Neural cell (in vitro differentiated cells): Measurements from ENCODE around the gene OSBPL5. TPM values are rescaled to one million over a fixed set of nuclear protein-coding genes. Genes with fewer than 3 reads are reported as not detected.

Experiments used
- H2AFZ ChIP-seq: fragments of 200-600, 300-800 bp; sonication (generic), shearing (Covaris generic); 2 replicates; pipeline ENCODE4 v1.6.0; 2014; ENCODE audit warnings: low read depth, mild to moderate bottlenecking, antibody characterized with exemption, low read length, moderate library complexity
- H3F3A ChIP-seq: fragments of 200-600 bp; shearing (Covaris generic); 2 replicates; pipeline ENCODE4 v1.6.1; 2016; ENCODE audit warnings: mild to moderate bottlenecking, moderate library complexity, mixed read lengths, antibody characterized with exemption, low read length; ENCODE audit not compliant: insufficient read depth, poor library complexity, severe bottlenecking
- H3K27ac ChIP-seq: fragments of 200-600, 300-800 bp; sonication (generic), shearing (Covaris generic); 2 replicates; pipeline ENCODE4 v1.5.1; 2014; ENCODE audit warnings: mild to moderate bottlenecking, low read length, moderate library complexity
- H3K27me3 ChIP-seq: fragments of 300-800, 200-600 bp; sonication (generic), shearing (Covaris generic); 2 replicates; pipeline ENCODE4 v1.6.0; 2014; ENCODE audit warnings: mild to moderate bottlenecking, low read depth, low read length, moderate library complexity; ENCODE audit not compliant: insufficient read depth
- H3K36me3 ChIP-seq: fragments of 300-800, 200-600 bp; sonication (generic), shearing (Covaris generic); 2 replicates; pipeline ENCODE4 v1.5.1; 2014; ENCODE audit warnings: mild to moderate bottlenecking, antibody characterized with exemption, low read length, moderate library complexity; ENCODE audit not compliant: insufficient read depth
- H3K4me2 ChIP-seq: fragments of 300-800, 200-600 bp; sonication (generic), shearing (Covaris generic); 2 replicates; pipeline ENCODE4 v1.6.0; 2014; ENCODE audit warnings: mild to moderate bottlenecking, low read length
- H3K4me3 ChIP-seq: fragments of 300-800, 200-600 bp; sonication (generic), shearing (Covaris generic); 2 replicates; pipeline ENCODE4 v1.5.1; 2014; ENCODE audit warnings: mild to moderate bottlenecking, low read length, moderate library complexity
- H3K79me2 ChIP-seq: fragments of 200-600 bp; shearing (Covaris generic); replicated peaks from 2 replicates; pipeline ENCODE4 v1.6.0; 2014; ENCODE audit warnings: mild to moderate bottlenecking, low read length, moderate library complexity; ENCODE audit not compliant: insufficient read depth
- H3K9ac ChIP-seq: fragments of 300-800, 200-600 bp; sonication (generic), shearing (Covaris generic); 2 replicates; pipeline ENCODE4 v1.6.1; 2016; ENCODE audit warnings: mild to moderate bottlenecking, low read length, mixed read lengths
- H3K9me2 ChIP-seq: fragments of 200-600 bp; shearing (Covaris generic); 2 replicates; pipeline ENCODE4 v1.6.1; 2016; ENCODE audit warnings: mild to moderate bottlenecking, low read length, mixed read lengths; ENCODE audit not compliant: insufficient read depth
- H3K9me3 ChIP-seq: fragments of 200-600, 300-800 bp; sonication (generic), shearing (Covaris generic); 2 replicates; pipeline ENCODE4 v1.6.1; 2016; ENCODE audit warnings: mild to moderate bottlenecking, mixed run types, low read length, moderate library complexity, mixed read lengths
- H4K20me1 ChIP-seq: fragments of 200-600 bp; shearing (Covaris generic); 2 replicates; pipeline ENCODE4 v1.6.1; 2016; ENCODE audit warnings: mild to moderate bottlenecking, mixed run types; ENCODE audit not compliant: insufficient read depth
- CTCF ChIP-seq: fragments of 450-650 bp; IDR thresholded peaks from 2 replicates; pipeline ENCODE4 v1.5.1; 2014; ENCODE audit warnings: antibody characterized with exemption, mild to moderate bottlenecking, moderate library complexity; ENCODE audit not compliant: poor library complexity, severe bottlenecking
- EP300 ChIP-seq: fragments of 450-650 bp; conservative IDR thresholded peaks from 2 replicates; pipeline ENCODE4 v1.6.1; 2014; ENCODE audit warnings: antibody characterized with exemption, mild to moderate bottlenecking, moderate library complexity; ENCODE audit not compliant: poor library complexity, severe bottlenecking
- EZH2 ChIP-seq: fragments of 200-600, 300-800 bp; shearing (Covaris generic), sonication (generic); IDR thresholded peaks from 2 replicates; pipeline ENCODE4 v1.6.1; 2014; ENCODE audit warnings: antibody characterized with exemption, low read length, borderline replicate concordance, mild to moderate bottlenecking; ENCODE audit not compliant: insufficient read depth, poor library complexity, severe bottlenecking
- MXI1 ChIP-seq: fragments of 450-650 bp; conservative IDR thresholded peaks from 2 replicates; pipeline ENCODE4 v1.6.1; 2014; ENCODE audit warnings: antibody characterized with exemption, mild to moderate bottlenecking; ENCODE audit not compliant: poor library complexity, severe bottlenecking
- POLR2AphosphoS5 ChIP-seq: IDR thresholded peaks from 2 replicates; pipeline ENCODE4 v1.6.1; 2012
- RAD21 ChIP-seq: fragments of 450-650 bp; conservative IDR thresholded peaks from 2 replicates; pipeline ENCODE4 v1.6.1; 2014; ENCODE audit warnings: antibody characterized with exemption, mild to moderate bottlenecking, moderate library complexity
- SMC3 ChIP-seq: fragments of 450-650 bp; conservative IDR thresholded peaks from 2 replicates; pipeline ENCODE4 v1.6.1; 2014; ENCODE audit warnings: antibody characterized with exemption, mild to moderate bottlenecking, moderate library complexity; ENCODE audit not compliant: poor library complexity
- TAF1 ChIP-seq: IDR thresholded peaks from 2 replicates; pipeline ENCODE4 v1.6.1; 2012; ENCODE audit warnings: low read depth
- polyA plus RNA-seq: library from polyadenylated mRNA; depleted of rRNA; stranded (reverse); fragments of >200 nt; gene quantifications from 2 replicates; pipeline ENCODE4 v1.2.3, GENCODE V29; 2014
- TF ChIP-seq, protein P1 (sequence below): IDR thresholded peaks from 2 replicates; pipeline ENCODE4 v1.6.1; 2012; ENCODE audit warnings: borderline replicate concordance

OSBPL5 gene
- polyA plus RNA-seq, 1 donor from 2014 or later, result 49.1 TPM

DNA sequence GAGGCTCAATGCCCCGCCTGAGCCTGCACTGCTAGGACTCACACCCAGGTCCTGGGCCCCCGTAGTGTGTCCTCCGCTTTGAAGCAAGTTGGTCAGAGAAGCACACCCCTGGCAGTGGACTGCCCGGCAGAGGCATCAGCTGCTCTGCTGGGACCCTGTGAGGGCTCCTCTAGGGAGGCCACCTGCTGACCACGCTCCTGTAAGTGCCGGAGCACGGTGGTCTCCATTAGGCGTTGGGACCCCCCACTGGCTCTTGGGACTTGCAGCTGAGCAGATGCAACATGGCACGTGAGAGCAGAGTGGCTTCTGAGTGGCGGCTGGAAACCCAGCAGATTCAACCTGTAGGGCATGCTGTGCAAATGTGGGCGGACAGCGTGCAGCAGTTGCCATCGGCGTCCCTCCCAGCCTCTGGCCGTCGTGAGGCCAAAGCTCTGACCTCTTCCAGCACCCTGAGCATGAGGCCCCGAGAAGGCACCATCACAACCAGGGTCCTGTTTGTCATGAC lies 36.6 kb upstream of the OSBPL5 start:
- H3K36me3 ChIP-seq, result no peaks in the 10 kb centered on the region
- H3K79me2 ChIP-seq, result no peaks in the 10 kb centered on the region
- H3K4me3 ChIP-seq, result no peak overlapping the region
- no peak for TF ChIP-seq CTCF
- no peak for TF ChIP-seq RAD21
- TF ChIP-seq SMC3, result no peak
- TF ChIP-seq, protein P1, sequence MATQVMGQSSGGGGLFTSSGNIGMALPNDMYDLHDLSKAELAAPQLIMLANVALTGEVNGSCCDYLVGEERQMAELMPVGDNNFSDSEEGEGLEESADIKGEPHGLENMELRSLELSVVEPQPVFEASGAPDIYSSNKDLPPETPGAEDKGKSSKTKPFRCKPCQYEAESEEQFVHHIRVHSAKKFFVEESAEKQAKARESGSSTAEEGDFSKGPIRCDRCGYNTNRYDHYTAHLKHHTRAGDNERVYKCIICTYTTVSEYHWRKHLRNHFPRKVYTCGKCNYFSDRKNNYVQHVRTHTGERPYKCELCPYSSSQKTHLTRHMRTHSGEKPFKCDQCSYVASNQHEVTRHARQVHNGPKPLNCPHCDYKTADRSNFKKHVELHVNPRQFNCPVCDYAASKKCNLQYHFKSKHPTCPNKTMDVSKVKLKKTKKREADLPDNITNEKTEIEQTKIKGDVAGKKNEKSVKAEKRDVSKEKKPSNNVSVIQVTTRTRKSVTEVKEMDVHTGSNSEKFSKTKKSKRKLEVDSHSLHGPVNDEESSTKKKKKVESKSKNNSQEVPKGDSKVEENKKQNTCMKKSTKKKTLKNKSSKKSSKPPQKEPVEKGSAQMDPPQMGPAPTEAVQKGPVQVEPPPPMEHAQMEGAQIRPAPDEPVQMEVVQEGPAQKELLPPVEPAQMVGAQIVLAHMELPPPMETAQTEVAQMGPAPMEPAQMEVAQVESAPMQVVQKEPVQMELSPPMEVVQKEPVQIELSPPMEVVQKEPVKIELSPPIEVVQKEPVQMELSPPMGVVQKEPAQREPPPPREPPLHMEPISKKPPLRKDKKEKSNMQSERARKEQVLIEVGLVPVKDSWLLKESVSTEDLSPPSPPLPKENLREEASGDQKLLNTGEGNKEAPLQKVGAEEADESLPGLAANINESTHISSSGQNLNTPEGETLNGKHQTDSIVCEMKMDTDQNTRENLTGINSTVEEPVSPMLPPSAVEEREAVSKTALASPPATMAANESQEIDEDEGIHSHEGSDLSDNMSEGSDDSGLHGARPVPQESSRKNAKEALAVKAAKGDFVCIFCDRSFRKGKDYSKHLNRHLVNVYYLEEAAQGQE, result no peak
- no peak for TF ChIP-seq EZH2
- TF ChIP-seq MXI1, result no peak
- no peak for TF ChIP-seq TAF1
- no peak for TF ChIP-seq EP300
- TF ChIP-seq POLR2AphosphoS5, result no peak
- no peaks in the 10 kb centered on the region for H3K9me2 ChIP-seq
- H3K4me2 ChIP-seq, result no peak overlapping the region
- no peak overlapping the region for H3K27ac ChIP-seq
- H3K27me3 ChIP-seq, result peaks cover 25% of the 10 kb centered on the region
- no peaks in the 10 kb centered on the region for H4K20me1 ChIP-seq
- no peaks in the 10 kb centered on the region for H3K9me3 ChIP-seq
- H2AFZ ChIP-seq, result no peak overlapping the region
- H3K9ac ChIP-seq, result no peak overlapping the region
- no peaks in the 10 kb centered on the region for H3F3A ChIP-seq

- Histone ChIP-seq H3K36me3 (no peaks in the 10 kb centered on the region), H3F3A (no peaks in the 10 kb centered on the region), H3K79me2 (no peaks in the 10 kb centered on the region), H3K4me2 (no peak overlapping the region), H3K9ac (no peak overlapping the region), H4K20me1 (no peaks in the 10 kb centered on the region), H3K9me2 (no peaks in the 10 kb centered on the region), H2AFZ (no peak overlapping the region), H3K4me3 (no peak overlapping the region), H3K9me3 (no peaks in the 10 kb centered on the region), H3K27me3 (peaks cover 25% of the 10 kb centered on the region), H3K27ac (no peak overlapping the region)
- TF ChIP-seq CTCF, result no peak
- TF ChIP-seq SMC3, result no peak
- TF ChIP-seq EP300, result no peak
- no peak for TF ChIP-seq TAF1
- TF ChIP-seq MXI1, result no peak
- no peak for TF ChIP-seq RAD21
- TF ChIP-seq, protein P1, result no peak
- TF ChIP-seq POLR2AphosphoS5, result no peak
- no peak for TF ChIP-seq EZH2
Observed at GRCh38 chr11:3201112-3201581, 36.0 kb upstream of the OSBPL5 start.
